Duodenal mucosa (tissue), 2 donors: ENCODE measurements around the gene TECPR2.

Experiments
- H3K27ac ChIP-seq: one replicate; pipeline ENCODE4 v1.7.0; 2013; ENCODE audit warnings: low read depth, low read length
- H3K27me3 ChIP-seq, 2 donors: one replicate each; pipeline ENCODE4 v1.7.0; 2013; ENCODE audit warnings: low read length in 2 of 2, control low read depth in 1 of 2; ENCODE audit not compliant: insufficient read depth in 2 of 2, control insufficient read depth in 1 of 2
- H3K36me3 ChIP-seq, 2 donors: one replicate each; pipeline ENCODE4 v1.7.0; 2013; ENCODE audit warnings: low read length in 2 of 2, control low read depth in 1 of 2; ENCODE audit not compliant: insufficient read depth in 2 of 2, control insufficient read depth in 1 of 2
- H3K4me1 ChIP-seq, 2 donors: one replicate each; pipeline ENCODE4 v1.7.0; 2013; ENCODE audit warnings: low read length in 2 of 2, control low read depth in 1 of 2; ENCODE audit not compliant: insufficient read depth in 2 of 2, control insufficient read depth in 1 of 2
- H3K4me3 ChIP-seq, 2 donors: one replicate each; pipeline ENCODE4 v1.7.0; 2013; ENCODE audit warnings: low read length in 2 of 2, low read depth in 1 of 2
- H3K9ac ChIP-seq, 2 donors: one replicate each; pipeline ENCODE4 v1.7.0; 2013; ENCODE audit warnings: low read length in 2 of 2, low read depth in 1 of 2
- H3K9me3 ChIP-seq, 2 donors: one replicate each; pipeline ENCODE4 v1.7.0; 2013; ENCODE audit warnings: low read length in 2 of 2, control low read depth in 1 of 2; ENCODE audit not compliant: control insufficient read depth in 1 of 2

The TECPR2 gene

GRCh38 chr14:102434647-102435175 is 72.0 kb downstream of the TECPR2 start:
- H3K27me3 ChIP-seq: no peaks in the 10 kb centered on the region
- no peak overlapping the region for H3K4me3 ChIP-seq
- H3K27ac ChIP-seq: no peak overlapping the region
- no peaks in the 10 kb centered on the region for H3K9me3 ChIP-seq
- H3K36me3 ChIP-seq: peaks cover 12 to 30% of the 10 kb centered on the region in 2 donors
- H3K9ac ChIP-seq: no peak overlapping the region
- peaks cover 11% of the 10 kb centered on the region in 2 donors for H3K4me1 ChIP-seq

- Histone ChIP-seq H3K9me3 (no peaks in the 10 kb centered on the region), H3K9ac (no peak overlapping the region), H3K4me3 (peak overlapping the region; percentile 33 to 41), H3K36me3 (peaks cover 12 to 33% of the 10 kb centered on the region in 2 donors), H3K27ac (no peak overlapping the region), H3K4me1 (peaks cover 20 to 28% of the 10 kb centered on the region in 2 donors), H3K27me3 (no peaks in the 10 kb centered on the region)
These were observed 75.5 kb downstream of the TECPR2 start for GRCh38 chr14:102437997-102438915.

- no peaks in the 10 kb centered on the region for H3K27me3 ChIP-seq
- no peak overlapping the region for H3K27ac ChIP-seq
- H3K9ac ChIP-seq: no peak overlapping the region
- H3K4me1 ChIP-seq: peaks cover 27 to 33% of the 10 kb centered on the region in 2 donors
- peaks cover 11 to 36% of the 10 kb centered on the region in 2 donors for H3K36me3 ChIP-seq
- H3K9me3 ChIP-seq: no peaks in the 10 kb centered on the region
- no peak overlapping the region for H3K4me3 ChIP-seq
These were observed 76.8 kb downstream of the TECPR2 start for GRCh38 chr14:102439556-102439955.

GRCh38 chr14:102440392-102440791 is 77.7 kb downstream of the TECPR2 start:
- no peak overlapping the region for H3K4me3 ChIP-seq
- H3K9me3 ChIP-seq: no peaks in the 10 kb centered on the region
- no peak overlapping the region for H3K9ac ChIP-seq
- H3K27ac ChIP-seq: no peak overlapping the region
- peaks cover 27 to 33% of the 10 kb centered on the region in 2 donors for H3K4me1 ChIP-seq
- H3K36me3 ChIP-seq: peaks cover 6 to 34% of the 10 kb centered on the region in 2 donors
- H3K27me3 ChIP-seq: no peaks in the 10 kb centered on the region

- Histone ChIP-seq H3K4me1 (peaks cover 27 to 33% of the 10 kb centered on the region in 2 donors), H3K9me3 (no peaks in the 10 kb centered on the region), H3K36me3 (peaks cover 9 to 44% of the 10 kb centered on the region in 2 donors), H3K27me3 (no peaks in the 10 kb centered on the region), H3K4me3 (no peak overlapping the region), H3K9ac (peak overlapping the region in 1 of 2 donors; percentile 22), H3K27ac (peak overlapping the region; percentile 74)
These were observed 79.8 kb downstream of the TECPR2 start for GRCh38 chr14:102442241-102443211.

- peaks cover 18 to 24% of the 10 kb centered on the region in 2 donors for H3K4me1 ChIP-seq
- H3K36me3 ChIP-seq: peaks cover 15 to 53% of the 10 kb centered on the region in 2 donors
- no peak overlapping the region for H3K9ac ChIP-seq
- H3K9me3 ChIP-seq: no peaks in the 10 kb centered on the region
- no peak overlapping the region for H3K27ac ChIP-seq
- H3K4me3 ChIP-seq: no peak overlapping the region
- H3K27me3 ChIP-seq: no peaks in the 10 kb centered on the region
These were observed 82.3 kb downstream of the TECPR2 start for GRCh38 chr14:102445066-102445465.

- H3K9ac ChIP-seq: no peak overlapping the region
- H3K36me3 ChIP-seq: peaks cover 18 to 54% of the 10 kb centered on the region in 2 donors
- peaks cover 23 to 26% of the 10 kb centered on the region in 2 donors for H3K4me1 ChIP-seq
- no peak overlapping the region for H3K27ac ChIP-seq
- H3K9me3 ChIP-seq: no peaks in the 10 kb centered on the region
- H3K27me3 ChIP-seq: no peaks in the 10 kb centered on the region
- H3K4me3 ChIP-seq: no peak overlapping the region
These were observed 82.9 kb downstream of the TECPR2 start for GRCh38 chr14:102445641-102446040.

GRCh38 chr14:102450206-102451063 is 87.7 kb downstream of the TECPR2 start:
- H3K4me1 ChIP-seq: peaks cover 4 to 7% of the 10 kb centered on the region in 2 donors
- no peaks in the 10 kb centered on the region for H3K9me3 ChIP-seq
- H3K27me3 ChIP-seq: no peaks in the 10 kb centered on the region
- H3K36me3 ChIP-seq: peaks cover 25 to 66% of the 10 kb centered on the region in 2 donors
- no peak overlapping the region for H3K27ac ChIP-seq
- no peak overlapping the region for H3K4me3 ChIP-seq
- no peak overlapping the region for H3K9ac ChIP-seq

GRCh38 chr14:102451064-102451352 is 88.3 kb downstream of the TECPR2 start:
- H3K27ac ChIP-seq: no peak overlapping the region
- peaks cover 22 to 62% of the 10 kb centered on the region in 2 donors for H3K36me3 ChIP-seq
- no peak overlapping the region for H3K4me3 ChIP-seq

More at GRCh38 chr14:102451064-102451352, 88.3 kb downstream of the TECPR2 start:
- Histone ChIP-seq H3K4me1 (peaks cover 4 to 7% of the 10 kb centered on the region in 2 donors), H3K27me3 (no peaks in the 10 kb centered on the region), H3K9me3 (no peaks in the 10 kb centered on the region), H3K9ac (no peak overlapping the region)
